H1 (cell line): ENCODE results near the gene VEPH1. TPM values are rescaled to one million over a fixed set of nuclear protein-coding genes. Genes with fewer than 3 reads are reported as not detected.

Experiments
- CTCF ChIA-PET: fragments of 300-600 bp; sonication (Branson Sonifier 250); formaldehyde crosslinking; loops from one replicate; lab custom pipeline; 2021; ENCODE audit not compliant: partially characterized antibody; lab: Charles Lee
- POLR2A ChIA-PET: fragments of 300-600 bp; sonication (Branson Sonifier 250); formaldehyde crosslinking; loops from one replicate; lab custom pipeline; 2021; ENCODE audit warnings: inconsistent platforms; ENCODE audit not compliant: partially characterized antibody; lab: Charles Lee
- DNase-seq, 2 experiments: peaks; one replicate each; pipeline versions ENCODE4 v3.0.0 to v3.0.0-alpha.2; 2010 to 2022; ENCODE audit warnings: low spot score in 2 of 2, low read depth in 1 of 2, mixed read lengths in 1 of 2
- FAIRE-seq: peaks from 2 replicates; lab custom pipeline; 2011; peaks lifted over from hg19 to GRCh38; lab: Jason Lieb, UNC
- H2AFZ ChIP-seq: 2 replicates; pipeline ENCODE4 v1.8.1; 2012; ENCODE audit warnings: low read length, inconsistent platforms
- H2AK5ac ChIP-seq: 2 replicates; pipeline ENCODE4 v1.6.1; 2013; ENCODE audit warnings: low read depth, low read length
- H2BK120ac ChIP-seq: replicated peaks from 2 replicates; pipeline ENCODE3; 2013; ENCODE audit warnings: low read depth, low read length, inconsistent platforms
- H2BK12ac ChIP-seq: 2 replicates; pipeline ENCODE4 v1.6.1; 2013; ENCODE audit warnings: low read depth, low read length
- H2BK15ac ChIP-seq: 2 replicates; pipeline ENCODE4 v1.6.1; 2013; ENCODE audit warnings: low read length
- H2BK20ac ChIP-seq: 2 replicates; pipeline ENCODE4 v1.6.1; 2013; ENCODE audit warnings: low read length
- H2BK5ac ChIP-seq: 2 replicates; pipeline ENCODE4 v1.6.1; 2013; ENCODE audit warnings: low read depth, low read length
- H3K14ac ChIP-seq: 2 replicates; pipeline ENCODE4 v1.6.1; 2013; ENCODE audit warnings: inconsistent platforms; ENCODE audit not compliant: insufficient read length
- H3K18ac ChIP-seq: 2 replicates; pipeline ENCODE4 v1.6.1; 2013; ENCODE audit warnings: low read length; ENCODE audit errors: extremely low read depth
- H3K23ac ChIP-seq: 2 replicates; pipeline ENCODE4 v1.6.1; 2013; ENCODE audit warnings: inconsistent platforms; ENCODE audit not compliant: insufficient read length
- H3K23me2 ChIP-seq: 2 replicates; pipeline ENCODE4 v1.6.1; 2013; ENCODE audit warnings: low read depth, low read length
- H3K27ac ChIP-seq: 2 replicates; pipeline ENCODE4 v1.6.1; 2011; ENCODE audit warnings: low read depth, low read length, inconsistent platforms
- H3K27me3 ChIP-seq, 4 experiments: replicated peaks in 1 of 4; 1 replicate in 1 of 4; 2 replicates in 3 of 4; pipeline versions ENCODE4 v1.6.1 to v1.8.1; 2011 to 2013; ENCODE audit warnings: low read length in 3 of 4, mild to moderate bottlenecking in 3 of 4, inconsistent platforms in 2 of 4, mixed read lengths in 2 of 4, moderate library complexity in 1 of 4; ENCODE audit not compliant: control insufficient read depth in 3 of 4, insufficient read depth in 3 of 4; ENCODE audit errors: extremely low read depth in 1 of 4
- H3K36me3 ChIP-seq, 4 experiments: 2 replicates each; pipeline versions ENCODE4 v1.6.1 to v1.8.1; 2011 to 2013; ENCODE audit warnings: mild to moderate bottlenecking in 4 of 4, low read length in 3 of 4, moderate library complexity in 2 of 4, control low read depth in 1 of 4, inconsistent platforms in 1 of 4; ENCODE audit not compliant: insufficient read depth in 4 of 4, control insufficient read depth in 2 of 4
- H3K4ac ChIP-seq: replicated peaks from 2 replicates; pipeline ENCODE3; 2013; ENCODE audit warnings: low read length, low read depth, mixed read lengths, inconsistent platforms; ENCODE audit not compliant: insufficient read length
- H3K4me1 ChIP-seq, 4 experiments: replicated peaks in 1 of 4; 1 replicate in 1 of 4; 2 replicates in 3 of 4; pipeline versions ENCODE4 v1.6.1 to v1.8.1; 2011 to 2013; ENCODE audit warnings: low read length in 3 of 4, inconsistent platforms in 2 of 4, mixed read lengths in 1 of 4; ENCODE audit not compliant: insufficient read depth in 4 of 4, control insufficient read depth in 3 of 4
- H3K4me2 ChIP-seq, 2 experiments: 2 replicates each; pipeline versions ENCODE4 v1.6.1 to v1.8.1; 2011 to 2013; ENCODE audit warnings: low read depth in 2 of 2, low read length in 2 of 2, control low read depth in 1 of 2, inconsistent platforms in 1 of 2, mild to moderate bottlenecking in 1 of 2; ENCODE audit not compliant: insufficient read depth in 1 of 2
- H3K4me3 ChIP-seq, 4 experiments: fragments of 200-600, 300-600 bp in 1 of 4; sonication (generic), shearing (Covaris generic), sonication (Bioruptor Twin) in 1 of 4; 2 replicates each; pipeline versions ENCODE4 v1.5.1 to v1.8.1; 2011 to 2016; ENCODE audit warnings: low read length in 4 of 4, low read depth in 3 of 4, control low read depth in 2 of 4, inconsistent platforms in 2 of 4, mild to moderate bottlenecking in 2 of 4, mixed read lengths in 1 of 4, moderate library complexity in 1 of 4; ENCODE audit not compliant: insufficient read depth in 2 of 4; ENCODE audit errors: extremely low read depth in 1 of 4
- H3K56ac ChIP-seq: replicated peaks from 2 replicates; pipeline ENCODE3; 2013; ENCODE audit warnings: low read depth, mild to moderate bottlenecking, mixed read lengths, low read length, inconsistent platforms; ENCODE audit not compliant: insufficient read length
- H3K79me1 ChIP-seq: 2 replicates; pipeline ENCODE4 v1.6.1; 2013; ENCODE audit warnings: low read depth, low read length, control low read depth
- H3K79me2 ChIP-seq, 2 experiments: 2 replicates each; pipeline versions ENCODE4 v1.6.1 to v1.8.1; 2012 to 2013; ENCODE audit warnings: low read length in 2 of 2, mild to moderate bottlenecking in 2 of 2, inconsistent platforms in 1 of 2; ENCODE audit not compliant: insufficient read depth in 2 of 2, control insufficient read depth in 1 of 2
- H3K9ac ChIP-seq, 4 experiments: replicated peaks in 1 of 4; 1 replicate in 1 of 4; 2 replicates in 3 of 4; pipeline versions ENCODE4 v1.6.1 to v1.8.1; 2011 to 2013; ENCODE audit warnings: low read depth in 3 of 4, low read length in 3 of 4, control low read depth in 2 of 4, mild to moderate bottlenecking in 2 of 4, moderate library complexity in 2 of 4, inconsistent platforms in 1 of 4; ENCODE audit errors: extremely low read depth in 1 of 4
- H3K9me3 ChIP-seq, 2 experiments: 2 replicates each; pipeline versions ENCODE4 v1.6.1 to v1.8.1; 2012 to 2013; ENCODE audit warnings: mild to moderate bottlenecking in 2 of 2, moderate library complexity in 2 of 2, control low read depth in 1 of 2, inconsistent platforms in 1 of 2, low read depth in 1 of 2, low read length in 1 of 2, mixed read lengths in 1 of 2; ENCODE audit not compliant: insufficient read depth in 2 of 2
- H4K20me1 ChIP-seq, 2 experiments: replicated peaks in 1 of 2; 2 replicates each; pipeline versions ENCODE3 to v1.8.1; 2011 to 2013; ENCODE audit warnings: inconsistent platforms in 2 of 2, low read length in 2 of 2, mild to moderate bottlenecking in 1 of 2; ENCODE audit not compliant: insufficient read depth in 2 of 2, control insufficient read depth in 1 of 2
- H4K5ac ChIP-seq: 2 replicates; pipeline ENCODE4 v1.6.1; 2013; ENCODE audit warnings: low read length, low read depth, mixed read lengths, inconsistent platforms; ENCODE audit not compliant: insufficient read length
- H4K8ac ChIP-seq: 2 replicates; pipeline ENCODE4 v1.8.0; 2013; ENCODE audit warnings: mild to moderate bottlenecking, moderate library complexity, low read length, inconsistent platforms; ENCODE audit not compliant: insufficient read depth; ENCODE audit errors: extremely low read depth
- H4K91ac ChIP-seq: replicated peaks from 2 replicates; pipeline ENCODE3; 2013; ENCODE audit warnings: low read length, mixed read lengths, inconsistent platforms; ENCODE audit not compliant: insufficient read length
- ASH2L ChIP-seq: fragments of 200-600, 300-600 bp; sonication (generic); IDR thresholded peaks from one replicate; pipeline ENCODE4 v1.7.1; 2017; ENCODE audit warnings: low read length
- BACH1 ChIP-seq: IDR thresholded peaks from 2 replicates; pipeline ENCODE4 v1.6.1; 2012; ENCODE audit warnings: low read length, improper control_type of control experiment
- CBX5 ChIP-seq: fragments of 300-800, 300-1000 bp; sonication (generic); IDR thresholded peaks from 2 replicates; pipeline ENCODE4 v1.7.1; 2016; ENCODE audit warnings: antibody characterized with exemption, low read length, low read depth
- CEBPB ChIP-seq: IDR thresholded peaks from 2 replicates; pipeline ENCODE4 v1.6.1; 2012; ENCODE audit warnings: low read depth, low read length
- EGR1 ChIP-seq: IDR thresholded peaks from 2 replicates; pipeline ENCODE4 v1.6.1; 2011; ENCODE audit warnings: low read depth, low read length, borderline replicate concordance
- MAFK ChIP-seq: IDR thresholded peaks from 2 replicates; pipeline ENCODE4 v1.6.1; 2012; ENCODE audit warnings: low read depth, mild to moderate bottlenecking, improper control_type of control experiment, low read length
- PHF8 ChIP-seq: fragments of 200-600 bp; sonication (generic); conservative IDR thresholded peaks from 2 replicates; pipeline ENCODE4 v1.7.1; 2012; ENCODE audit warnings: low read depth, mild to moderate bottlenecking, inconsistent platforms, low read length, moderate library complexity
- SIRT6 ChIP-seq: IDR thresholded peaks from one replicate; pipeline ENCODE4 v1.7.1; 2012; ENCODE audit warnings: low read length, inconsistent platforms
- SUZ12 ChIP-seq: fragments of 200-600 bp; sonication (generic); IDR thresholded peaks from 2 replicates; pipeline ENCODE4 v1.6.1; 2012; ENCODE audit warnings: mild to moderate bottlenecking, inconsistent platforms, low read length, moderate library complexity, mixed read lengths
- TBP ChIP-seq: IDR thresholded peaks from 2 replicates; pipeline ENCODE4 v1.6.1; 2011; ENCODE audit warnings: low read depth, low read length, improper control_type of control experiment
- TEAD4 ChIP-seq: IDR thresholded peaks from 2 replicates; pipeline ENCODE4 v1.6.1; 2012; ENCODE audit warnings: low read depth, low read length, inconsistent platforms, mixed read lengths
- YY1 ChIP-seq: IDR thresholded peaks from 2 replicates; pipeline ENCODE4 v1.6.1; 2011; ENCODE audit warnings: low read depth, mild to moderate bottlenecking, low read length
- WGBS, 2 experiments: shearing (Covaris generic) in 1 of 2; methylation state at CpG; one replicate each; pipeline versions ENCODE4 v1.1.6 to v1.1.7; 2013 to 2015; ENCODE audit warnings: low lambda C conversion rate in 2 of 2, mixed read lengths in 2 of 2, inconsistent platforms in 1 of 2, low coverage in 1 of 2, missing lambda C conversion rate in 1 of 2; ENCODE audit not compliant: insufficient replicate concordance in 2 of 2, insufficient coverage in 1 of 2, insufficient read length in 1 of 2; ENCODE audit errors: extremely low coverage in 1 of 2, missing lambda C conversion rate in 1 of 2; 5-methylcytosine and 5-hydroxymethylcytosine counted together
- polyA plus RNA-seq, 7 experiments: library from polyadenylated mRNA; depleted of rRNA in 3 of 7; stranded (reverse) in 5 of 7; unstranded in 2 of 7; fragments of >200 nt in 5 of 7; fragments of 200-250 nt in 2 of 7; gene quantifications; 1 replicate in 5 of 7; 2 replicates in 1 of 7; 4 replicates in 1 of 7; pipeline versions ENCODE4 v1.2.1 to v1.2.3, GENCODE V29; 2011 to 2013; ENCODE audit warnings: missing spikeins in 2 of 7, mixed read lengths in 2 of 7
- total RNA-seq: library from RNA; stranded (reverse); fragmentation: NEBNext Ultra II Directional; extraction: Animal tissue kit (Norgen Biotek cat#: 25700); gene quantifications from 2 replicates; pipeline ENCODE4 v1.2.1, GENCODE V29; 2021

VEPH1 gene
- total and polyA plus RNA-seq, 2 of the 8 experiments (the other 6 are each of a cell fraction or from before 2014, with no cell fraction given), result 12.0 to 18.3 TPM

DNA sequence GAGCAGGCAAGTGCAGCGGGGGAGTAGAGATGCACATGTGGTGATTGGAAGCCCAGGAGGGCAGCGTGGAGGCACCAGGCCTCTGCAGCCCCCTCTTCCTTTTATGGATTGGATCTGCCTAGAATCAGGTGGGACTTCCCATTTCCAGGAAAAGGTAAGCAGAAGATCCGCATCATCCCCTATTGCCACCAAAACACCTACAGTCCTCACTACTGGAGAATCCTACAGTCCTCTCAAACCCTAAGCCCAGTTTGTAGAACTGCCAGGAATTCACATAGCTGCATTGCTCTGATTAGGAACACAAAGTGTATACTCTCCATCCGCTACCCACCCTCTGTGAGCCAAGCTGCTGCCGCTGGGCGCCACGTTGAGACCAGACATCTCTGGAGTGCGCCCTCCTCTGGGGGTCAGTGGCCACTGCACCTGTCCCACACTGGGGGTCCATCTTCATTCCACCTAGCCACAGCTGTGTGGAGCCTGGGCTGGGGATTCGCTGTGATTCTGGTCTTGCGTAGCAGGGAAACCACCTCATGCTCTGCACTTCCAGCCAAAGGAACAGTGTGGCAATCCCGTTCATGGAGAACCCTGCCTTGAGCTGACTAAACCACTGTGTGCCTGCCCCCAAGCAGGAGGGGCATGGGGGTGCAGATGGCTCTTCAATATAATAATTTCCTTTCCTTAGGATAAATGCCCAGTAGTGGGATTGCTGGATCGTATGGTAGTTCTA, 155.5 kb downstream of the VEPH1 start:
- no peaks in the 10 kb centered on the region; a peak in 1 of 7 replicates for H3K4me1 ChIP-seq
- H3K14ac ChIP-seq, result no peak overlapping the region
- H3K18ac ChIP-seq, result peak overlapping the region; percentile 83; the same call in 1 of the 2 replicates
- FAIRE-seq (peak; percentile 55), DNase-seq (peak; percentile 43 to 95)
- peak overlapping the region; percentile 40; the same call in 1 of the 2 replicates for H2BK20ac ChIP-seq
- POLR2A ChIA-PET, result interaction anchor here (0.9 to 1.4 kb wide), 3 partner anchors 12 to 187 kb away, joined by 3 to 5 read pairs (median 4); no protein-coding TSS in a partner anchor
- H3K4me3 ChIP-seq, result no peak overlapping the region
- no peaks in the 10 kb centered on the region for H3K9me3 ChIP-seq
- no peaks in the 10 kb centered on the region for H3K23me2 ChIP-seq
- H3K79me2 ChIP-seq, result no peaks in the 10 kb centered on the region
- H3K36me3 ChIP-seq, result no peaks in the 10 kb centered on the region
- no peaks in the 10 kb centered on the region for H3K27me3 ChIP-seq
- peak overlapping the region; percentile 98 for H2AFZ ChIP-seq
- H2AK5ac ChIP-seq, result no peak overlapping the region
- H3K27ac ChIP-seq, result no peak overlapping the region
- H4K5ac ChIP-seq, result no peak overlapping the region
- no peak overlapping the region for H3K4ac ChIP-seq
- no peak overlapping the region for H3K23ac ChIP-seq
- H3K79me1 ChIP-seq, result no peaks in the 10 kb centered on the region
- no peak overlapping the region for H3K9ac ChIP-seq
- H2BK15ac ChIP-seq, result 0 out of 2 replicates have a peak overlapping the region, but pooled peaks have one; percentile 50
- H4K91ac ChIP-seq, result peak overlapping the region; percentile 58
- peak overlapping the region; percentile 35; the same call in 1 of the 2 replicates for H4K8ac ChIP-seq
- H3K56ac ChIP-seq, result no peak overlapping the region
- CTCF ChIA-PET, result interaction anchor here (0.6 to 3.5 kb wide), 39 partner anchors 9 to 341 kb away, joined by 3 to 24 read pairs (median 5); no protein-coding TSS in a partner anchor
- peak overlapping the region; percentile 31; the same call in 1 of the 2 replicates for H2BK12ac ChIP-seq
- H2BK120ac ChIP-seq, result no peak overlapping the region
- no peak overlapping the region for H3K4me2 ChIP-seq
- H2BK5ac ChIP-seq, result peak overlapping the region; percentile 64; the same call in 1 of the 2 replicates
- whole genome bisulfite sequencing, 2 experiments, result 63% methylated on average over 12 of the region's 12 CpGs; no CpG with 5 or more reads in 1 of the 2 experiments
- H4K20me1 ChIP-seq, result no peaks in the 10 kb centered on the region
- no peak for TF ChIP-seq SUZ12
- TF ChIP-seq CEBPB, result no peak
- TF ChIP-seq YY1, result peak; percentile 84
- no peak for TF ChIP-seq CBX5
- no peak for TF ChIP-seq ASH2L
- TF ChIP-seq TBP, result no peak
- TF ChIP-seq EGR1, result no peak
- 0 out of 2 replicates have a peak, but pooled peaks have one; percentile 55 for TF ChIP-seq TEAD4
- TF ChIP-seq SIRT6, result no peak
- TF ChIP-seq BACH1, result no peak
- no peak for TF ChIP-seq MAFK
- TF ChIP-seq PHF8, result no peak
